CD4-positive, alpha-beta T cell treated with Interferon alpha-2 for 1 hour (primary cell): ENCODE results near the gene TMPRSS7.

ENCODE experiments used
- DNase-seq, 2 donors: peaks; one replicate each; pipeline ENCODE4 v3.0.0-alpha.2; 2020 to 2022

TMPRSS7 gene

DNA sequence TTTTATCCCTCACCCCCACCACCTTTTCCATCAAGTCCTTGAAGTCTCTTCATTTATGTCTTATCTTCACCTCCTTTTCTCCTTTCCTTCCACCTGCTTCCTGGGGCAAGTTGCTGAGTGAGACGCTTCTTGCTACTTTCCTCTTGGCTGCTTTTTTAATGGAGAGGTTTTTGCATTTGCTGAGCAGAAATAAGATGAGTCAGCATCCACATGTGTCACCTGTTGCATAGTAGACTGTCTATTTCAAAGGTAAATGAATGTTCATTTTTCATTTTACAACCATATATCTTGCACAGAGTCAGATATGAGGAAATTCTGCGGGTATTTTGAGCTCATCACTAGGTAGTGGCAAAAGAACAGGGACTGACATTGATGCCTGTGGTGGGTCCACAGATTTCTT is 70.2 kb downstream of the TMPRSS7 start:
- no peak for DNase-seq

DNA sequence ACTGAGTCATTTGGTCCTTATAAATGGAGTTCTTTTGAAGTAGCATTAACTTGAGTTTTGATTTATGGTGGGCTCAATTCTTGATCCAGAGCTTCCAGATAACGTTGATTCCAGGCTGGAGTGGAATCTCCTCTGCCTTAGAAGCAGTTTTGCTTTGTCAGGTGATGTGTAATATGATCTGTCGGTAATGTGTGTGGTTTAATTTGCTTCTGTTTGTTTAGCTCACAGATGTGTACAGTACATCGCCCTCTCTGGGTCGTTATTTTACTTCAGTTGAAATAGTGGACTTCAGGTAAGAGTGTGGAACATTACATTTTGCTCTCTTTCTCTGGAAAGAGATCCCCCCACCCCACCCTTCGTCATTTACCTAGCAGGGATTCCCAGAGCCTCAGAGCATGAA is 74.8 kb downstream of the TMPRSS7 start:
- no peak for DNase-seq

- peak; percentile 73 to 82 for DNase-seq
These were observed 77.4 kb downstream of the TMPRSS7 start for GRCh38 chr3:112111785-112112402.

DNA sequence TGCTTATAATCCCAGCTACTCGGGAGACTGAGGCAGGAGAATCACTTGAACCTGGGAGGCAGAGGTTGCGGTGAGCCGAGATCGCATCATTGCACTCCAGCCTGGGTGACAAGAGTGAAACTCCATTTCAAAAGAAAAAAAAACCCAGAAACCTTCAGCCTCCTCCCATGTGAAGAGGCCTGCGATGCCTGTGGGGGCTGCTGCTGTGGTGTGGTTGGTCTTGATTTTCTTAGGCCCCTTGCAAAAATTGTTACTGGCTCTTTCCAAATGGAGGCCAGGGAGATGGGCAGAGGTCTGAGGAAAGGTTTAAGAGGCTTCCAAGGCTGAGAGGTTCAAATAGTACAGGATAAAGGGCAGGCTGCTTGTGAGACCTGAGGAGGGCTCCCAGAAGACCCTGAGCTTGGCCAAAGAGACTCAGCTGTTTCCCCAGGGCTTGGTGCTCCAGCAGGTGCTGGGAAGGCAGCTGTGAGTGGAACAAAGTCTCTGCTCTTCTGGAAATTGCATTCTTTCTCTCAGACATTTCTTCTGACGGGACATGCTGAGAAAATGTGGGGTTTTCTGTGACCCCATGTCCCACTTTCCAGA is 80.1 kb downstream of the TMPRSS7 start:
- DNase-seq: no peak

DNA sequence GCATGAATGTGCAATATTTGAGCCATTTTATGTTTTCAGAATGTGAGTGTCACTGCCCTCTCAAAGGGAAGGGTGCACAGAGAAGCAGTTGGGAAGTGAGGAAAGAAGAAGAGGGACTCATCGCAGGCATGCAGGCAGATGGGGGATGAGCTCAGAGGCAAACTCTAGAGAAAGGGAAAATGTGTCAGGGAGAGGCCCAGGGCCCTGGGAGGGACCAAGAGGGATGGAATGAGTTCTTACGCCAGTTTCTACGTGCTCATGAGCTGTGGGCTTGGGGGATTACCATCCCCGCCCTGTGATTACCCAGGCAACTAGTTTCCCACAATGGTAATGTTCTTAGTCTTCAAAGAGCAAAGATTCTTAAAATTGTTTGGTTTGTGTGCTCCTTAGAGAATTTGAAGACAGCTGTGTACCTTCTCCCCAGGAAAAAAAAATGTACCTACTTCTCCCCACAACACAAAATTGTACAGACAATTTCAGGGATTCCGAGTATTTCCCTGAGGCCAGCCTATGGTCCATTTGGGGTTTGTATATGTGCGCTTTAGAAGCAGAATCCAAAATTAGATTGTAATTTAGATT is 80.7 kb downstream of the TMPRSS7 start:
- DNase-seq: no peak

DNA sequence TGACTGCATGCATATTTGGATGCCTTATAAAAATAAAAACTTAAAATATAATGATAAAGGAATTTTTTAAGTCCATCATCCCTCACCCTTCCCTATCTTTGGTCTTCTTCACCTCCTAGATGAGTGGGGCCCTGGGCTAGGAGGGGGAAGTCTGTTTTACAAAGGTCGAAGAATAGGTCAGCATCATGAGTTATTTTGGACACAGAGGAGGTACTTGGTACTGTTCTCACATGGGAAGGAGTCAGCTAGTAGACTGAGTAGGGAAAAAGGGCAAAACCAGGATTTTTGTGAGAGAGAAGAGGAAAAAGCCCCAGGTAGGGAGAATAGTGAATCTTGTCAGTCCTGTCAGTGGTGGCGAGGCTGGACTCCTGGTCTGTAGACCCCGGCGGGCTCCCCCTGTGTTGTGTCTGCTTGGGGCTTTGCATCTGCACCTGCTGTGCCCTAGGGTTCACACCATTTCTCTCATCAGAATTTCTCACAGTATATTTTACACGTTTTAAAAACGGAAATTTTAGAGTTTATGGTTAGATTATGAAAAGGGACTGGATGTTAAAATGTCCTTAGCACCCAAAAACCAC is 81.4 kb downstream of the TMPRSS7 start:
- DNase-seq: no peak

DNA sequence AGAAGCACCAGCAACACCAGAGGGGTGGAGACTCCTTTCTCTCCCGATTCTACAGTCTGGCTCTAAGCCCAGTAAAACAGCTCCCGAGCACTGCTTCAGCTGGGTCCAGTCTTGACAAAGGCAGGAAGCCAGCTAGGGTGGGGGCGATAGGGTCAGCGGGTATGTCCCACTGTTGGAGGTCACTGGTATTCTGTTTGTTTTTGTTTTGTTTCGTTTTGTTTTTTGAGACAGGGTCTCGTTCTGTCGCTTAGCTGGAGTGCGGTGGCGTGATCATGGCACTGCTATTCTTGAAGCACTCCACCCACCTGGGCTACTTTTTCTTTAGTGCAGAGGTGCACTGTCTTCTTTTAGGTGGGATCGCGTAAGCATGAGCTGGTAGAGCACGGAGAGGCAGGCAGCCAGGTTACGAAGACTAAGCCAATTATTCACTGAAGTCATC is 82.2 kb downstream of the TMPRSS7 start:
- no peak for DNase-seq

DNA sequence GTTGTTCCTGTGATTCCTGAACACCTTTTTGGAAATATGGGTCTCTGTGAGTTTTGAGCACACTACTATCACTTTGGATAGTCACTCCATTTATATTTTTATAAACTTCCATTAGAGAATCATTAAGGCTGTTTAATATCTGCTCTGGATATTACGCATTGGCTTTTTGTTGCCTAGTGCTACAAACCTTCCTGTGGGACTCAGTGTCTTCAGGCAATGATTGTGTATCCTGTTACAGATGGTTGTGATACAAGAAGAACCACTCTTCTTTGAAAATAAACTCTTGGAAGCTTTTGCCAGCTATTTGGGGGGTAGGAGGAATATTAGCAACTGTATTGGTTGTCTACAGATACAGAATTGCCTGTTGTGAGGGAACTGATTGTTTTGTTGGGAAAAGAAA is 82.9 kb downstream of the TMPRSS7 start:
- no peak for DNase-seq

DNA sequence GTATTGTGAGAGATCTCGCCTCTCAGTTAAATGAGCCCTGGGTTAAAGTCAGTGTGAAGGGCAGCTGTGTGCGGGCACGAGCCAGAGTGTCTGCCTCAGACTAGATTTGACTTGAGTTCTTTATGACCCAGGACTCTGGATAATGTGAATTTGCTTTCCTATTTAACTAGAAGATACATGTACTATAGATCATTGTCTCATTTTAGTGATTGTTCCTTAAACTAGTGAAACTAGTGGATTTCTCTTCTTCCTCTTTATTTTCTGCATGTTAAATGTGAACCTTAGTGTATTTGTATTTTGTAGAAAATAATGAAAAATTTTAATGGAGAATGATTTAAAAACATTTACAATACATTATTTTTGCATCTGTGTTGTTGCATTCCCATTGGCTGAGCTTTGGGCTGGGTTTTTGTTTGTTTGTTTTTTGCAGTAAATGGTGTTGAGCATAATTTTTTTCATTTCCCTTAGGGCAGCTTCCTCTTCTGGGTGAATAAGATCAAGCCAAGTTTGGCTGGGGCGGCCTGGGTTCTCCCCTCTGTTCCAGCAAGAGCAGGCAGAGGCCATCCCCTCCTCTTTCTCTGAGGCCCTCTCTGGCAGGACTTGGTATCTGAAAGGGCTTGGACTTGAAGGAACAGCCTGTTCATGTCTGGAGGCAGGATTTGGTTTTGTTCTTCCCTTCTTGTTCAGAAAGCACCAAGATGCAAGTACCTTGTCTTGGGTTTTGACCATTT is 83.5 kb downstream of the TMPRSS7 start:
- DNase-seq: peak in 1 of 2 donors; percentile 32

GRCh38 chr3:112119962-112120836 is 85.7 kb downstream of the TMPRSS7 start:
- peak in 1 of 2 donors; percentile 40 for DNase-seq

GRCh38 chr3:112121577-112122547 is 87.3 kb downstream of the TMPRSS7 start:
- DNase-seq: no peak

- DNase-seq: no peak
These were observed 88.3 kb downstream of the TMPRSS7 start for GRCh38 chr3:112122870-112123269.

DNA sequence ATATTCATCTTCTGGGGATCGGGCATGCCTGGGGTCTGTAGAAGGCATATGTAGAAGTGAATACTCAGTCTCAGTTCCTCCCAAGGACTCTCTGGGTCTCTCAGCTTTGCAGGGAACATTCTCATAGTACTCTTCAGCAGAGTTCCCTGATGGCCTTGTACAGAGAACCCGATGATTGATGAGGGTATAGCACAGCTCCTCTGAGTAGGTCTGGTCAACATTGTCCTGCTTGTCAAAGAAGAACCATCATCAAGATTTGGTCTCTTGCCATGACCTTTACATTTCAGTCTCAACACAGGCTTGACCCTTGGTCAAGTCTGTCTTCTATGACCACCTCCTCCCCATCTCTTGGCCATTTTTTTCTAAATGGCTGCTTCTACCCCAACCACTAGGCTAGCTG is 89.0 kb downstream of the TMPRSS7 start:
- no peak for DNase-seq

DNA sequence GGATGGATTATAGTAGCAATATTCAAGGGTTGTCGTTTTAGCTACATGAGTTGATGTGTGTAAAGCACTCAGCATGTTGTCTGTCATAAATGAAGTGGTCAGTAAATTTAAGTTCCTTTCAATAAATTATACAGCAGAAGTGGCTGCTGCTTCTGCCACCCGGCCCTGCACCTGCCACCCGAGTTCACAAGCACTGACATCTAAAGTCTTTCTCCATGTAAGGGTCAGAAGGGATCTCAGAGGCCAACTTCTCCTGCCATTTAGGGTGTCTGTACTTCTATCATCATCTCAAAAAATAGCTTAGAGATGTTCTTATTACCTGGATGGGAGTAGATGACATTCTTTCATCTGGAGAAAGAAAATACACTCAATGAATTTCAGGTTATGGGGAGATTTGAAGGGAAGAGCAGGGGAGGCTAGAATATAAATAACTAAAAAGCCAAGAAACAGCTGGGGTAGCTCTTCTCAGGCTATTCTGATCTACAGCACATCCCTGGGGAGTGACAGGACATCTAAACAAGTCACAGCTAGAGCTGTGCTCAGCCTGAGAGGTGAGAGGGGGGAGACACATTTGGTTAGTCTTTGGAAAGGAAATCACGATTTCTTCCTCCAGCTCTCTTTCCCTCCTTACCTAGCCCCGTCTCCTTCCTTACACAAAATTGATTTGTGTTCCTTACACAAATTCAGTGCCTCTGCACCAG is 90.5 kb downstream of the TMPRSS7 start:
- no peak for DNase-seq

- peak in 1 of 2 donors; percentile 45 for DNase-seq
These were observed 92.0 kb downstream of the TMPRSS7 start for GRCh38 chr3:112126511-112126911.

DNA sequence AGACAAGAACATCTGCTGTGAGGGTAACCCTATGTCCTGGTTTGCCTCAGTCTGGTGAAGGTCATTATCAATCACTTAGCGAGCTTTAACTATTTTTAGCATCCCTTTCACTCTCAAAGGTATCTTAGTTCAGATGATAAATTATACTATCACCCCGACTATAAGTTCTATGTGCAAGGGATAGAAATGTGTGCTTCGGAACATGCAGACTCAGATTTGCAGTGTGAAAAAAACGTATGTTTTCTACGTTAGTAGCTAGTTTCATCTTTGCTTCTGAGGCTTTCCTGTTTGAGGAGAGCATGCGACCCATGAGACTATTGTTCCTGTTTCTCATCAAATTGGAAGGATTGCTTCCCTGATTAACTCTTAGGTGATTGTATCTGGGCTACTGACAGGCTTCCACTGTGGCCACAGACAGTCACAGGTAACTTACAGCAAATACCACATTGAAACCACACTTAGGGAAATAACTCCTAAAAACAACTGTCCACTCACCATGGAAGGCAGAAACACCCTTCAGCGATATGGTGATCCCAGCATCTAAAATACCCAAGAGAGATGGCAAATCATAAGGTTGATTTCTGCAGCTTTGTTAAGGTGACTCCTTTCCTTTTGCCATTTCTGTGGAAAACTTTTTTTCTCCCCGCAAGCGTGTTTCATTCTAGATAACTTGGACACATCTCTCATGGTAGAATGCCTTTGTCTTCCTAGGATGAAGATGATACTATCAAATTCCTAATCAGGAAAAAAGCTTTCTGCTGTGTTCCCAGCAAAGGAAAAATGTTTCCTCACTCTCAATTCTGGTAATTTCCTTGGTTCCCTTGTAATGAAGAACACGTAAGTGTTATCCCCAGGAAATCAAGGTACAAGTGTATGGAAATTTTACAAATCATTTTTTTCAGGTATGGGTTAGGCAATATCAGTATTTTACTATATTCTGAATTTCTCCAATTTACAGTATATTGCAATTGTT is 93.3 kb downstream of the TMPRSS7 start:
- peak in 1 of 2 donors; percentile 41 for DNase-seq

DNA sequence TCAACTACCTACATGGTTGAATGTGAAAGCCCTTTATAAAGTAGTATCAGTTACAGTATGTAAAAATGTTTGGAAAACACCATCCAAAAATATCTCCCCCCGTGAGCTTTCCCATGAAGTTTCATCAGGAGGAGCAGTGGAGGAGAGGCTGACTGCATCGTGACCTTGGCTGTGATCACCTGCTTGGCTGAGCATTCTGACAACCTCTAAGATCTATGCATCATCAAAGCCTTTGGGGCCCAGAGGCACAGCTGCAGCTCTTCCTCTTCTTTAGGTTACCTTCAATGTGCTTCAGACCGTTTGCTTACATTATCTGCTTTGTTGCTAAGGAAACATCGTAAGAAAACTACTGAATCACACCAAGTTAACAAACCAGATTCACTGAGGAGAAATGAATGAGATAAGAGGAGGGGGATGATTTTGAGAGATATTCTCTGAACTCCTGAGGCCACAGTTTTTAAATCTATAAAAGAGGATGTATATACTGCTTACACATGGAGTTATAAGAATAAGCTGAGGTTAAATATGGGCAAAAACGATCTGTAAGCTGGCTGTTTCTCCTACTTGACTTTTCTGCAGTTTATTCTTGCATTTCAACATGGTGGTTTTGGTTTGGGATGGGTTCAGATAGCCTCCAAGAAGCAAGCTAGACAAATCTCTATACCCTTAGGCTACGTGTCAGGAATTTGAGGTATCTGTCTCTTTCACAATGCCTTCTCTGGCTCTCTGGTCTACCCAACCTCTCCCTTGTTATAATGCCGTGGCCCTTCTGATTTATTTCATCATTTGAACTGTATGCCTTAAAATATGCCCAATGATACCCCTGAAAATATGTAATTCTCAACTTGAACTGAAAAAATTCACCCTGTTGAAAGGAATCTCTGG is 94.5 kb downstream of the TMPRSS7 start:
- DNase-seq: peak; percentile 81 to 85
